HEK293 (cell line): ENCODE results near the gene AIG1.

Experiments
- CTCF ChIA-PET: fragments of 350-600 bp; formaldehyde crosslinking; extraction: SDS; loops from one replicate; lab custom pipeline; 2021; ENCODE audit warnings: antibody characterized with exemption; lab: Yijun Ruan, JAX
- POLR2A ChIA-PET: fragments of 300-600 bp; formaldehyde crosslinking; extraction: SDS; loops from one replicate; lab custom pipeline; 2020; ENCODE audit warnings: antibody characterized with exemption, inconsistent platforms; lab: Yijun Ruan, JAX
- H3K27ac ChIP-seq: fragments of 200-500 bp; sonication (Bioruptor generic); 2 replicates; pipeline ENCODE4 v1.5.1; 2014; ENCODE audit warnings: low read depth, low read length, control low read depth, inconsistent platforms; ENCODE audit errors: extremely low read depth
- H3K36me3 ChIP-seq, 2 experiments: fragments of 200-500 bp in 1 of 2; sonication (Bioruptor generic) in 1 of 2; 1 replicate in 1 of 2; 2 replicates in 1 of 2; pipeline ENCODE4 v1.5.1; 2014 to 2017; ENCODE audit warnings: inconsistent platforms in 2 of 2, low read length in 2 of 2; ENCODE audit not compliant: control insufficient read depth in 2 of 2, insufficient read depth in 1 of 2
- H3K4me1 ChIP-seq: fragments of 200-500 bp; sonication (Bioruptor generic); 2 replicates; pipeline ENCODE4 v1.5.1; 2014; ENCODE audit warnings: mild to moderate bottlenecking, low read length, inconsistent platforms; ENCODE audit not compliant: control insufficient read depth, insufficient read depth
- H3K4me3 ChIP-seq: 2 replicates; pipeline ENCODE4 v1.5.1; 2011; ENCODE audit warnings: low read depth, mild to moderate bottlenecking, control low read depth, low read length, moderate library complexity
- H3K9me3 ChIP-seq: fragments of 200-500 bp; sonication (Bioruptor generic); 2 replicates; pipeline ENCODE4 v1.5.1; 2014; ENCODE audit warnings: low read depth, low read length, inconsistent platforms; ENCODE audit not compliant: control insufficient read depth, insufficient read depth
- BCL6B ChIP-seq: fragments of 450-650 bp; formaldehyde crosslinking; IDR thresholded peaks from 2 replicates; pipeline ENCODE4 v1.5.1; 2017; ENCODE audit warnings: missing biosample characterization, missing genetic modification characterization
- HIC1 ChIP-seq: fragments of 450-650 bp; formaldehyde crosslinking; IDR thresholded peaks from 2 replicates; pipeline ENCODE4 v1.5.1; 2016; ENCODE audit warnings: missing biosample characterization, missing genetic modification characterization
- IKZF3 ChIP-seq: fragments of 450-650 bp; IDR thresholded peaks from 2 replicates; pipeline ENCODE4 v1.5.0; 2018; ENCODE audit warnings: missing biosample characterization, mild to moderate bottlenecking, missing genetic modification characterization, moderate library complexity
- KLF8 ChIP-seq: fragments of 450-650 bp; formaldehyde crosslinking; IDR thresholded peaks from 2 replicates; pipeline ENCODE4 v1.5.1; 2016; ENCODE audit warnings: missing biosample characterization, missing genetic modification characterization
- MZF1 ChIP-seq: fragments of 450-650 bp; formaldehyde crosslinking; IDR thresholded peaks from 2 replicates; pipeline ENCODE4 v1.5.1; 2017; ENCODE audit warnings: missing biosample characterization, missing genetic modification characterization, borderline replicate concordance
- ZNF157 ChIP-seq: fragments of 450-650 bp; formaldehyde crosslinking; IDR thresholded peaks from 2 replicates; pipeline ENCODE4 v1.5.1; 2016; ENCODE audit warnings: missing biosample characterization, missing genetic modification characterization
- ZNF19 ChIP-seq: fragments of 450-650 bp; formaldehyde crosslinking; IDR thresholded peaks from 2 replicates; pipeline ENCODE4; 2016; ENCODE audit warnings: missing biosample characterization, missing genetic modification characterization, low read depth
- ZNF248 ChIP-seq: fragments of 450-650 bp; formaldehyde crosslinking; IDR thresholded peaks from 2 replicates; pipeline ENCODE4 v1.5.1; 2017; ENCODE audit warnings: missing biosample characterization, missing genetic modification characterization
- ZNF26 ChIP-seq: fragments of 450-650 bp; formaldehyde crosslinking; IDR thresholded peaks from 2 replicates; pipeline ENCODE4 v1.5.1; 2016; ENCODE audit warnings: missing biosample characterization, missing genetic modification characterization
- ZNF398 ChIP-seq: fragments of 450-650 bp; formaldehyde crosslinking; IDR thresholded peaks from 2 replicates; pipeline ENCODE4 v1.5.1; 2017; ENCODE audit warnings: missing biosample characterization, missing genetic modification characterization
- ZNF677 ChIP-seq: fragments of 450-650 bp; IDR thresholded peaks from 2 replicates; pipeline ENCODE4 v1.5.0; 2018; ENCODE audit warnings: missing biosample characterization, mild to moderate bottlenecking, missing genetic modification characterization, moderate library complexity
- ZNF768 ChIP-seq: fragments of 450-650 bp; formaldehyde crosslinking; IDR thresholded peaks from 2 replicates; pipeline ENCODE4 v1.5.1; 2018; ENCODE audit warnings: missing biosample characterization, mild to moderate bottlenecking, missing genetic modification characterization
- ZNF777 ChIP-seq: fragments of 450-650 bp; formaldehyde crosslinking; IDR thresholded peaks from 2 replicates; pipeline ENCODE4 v1.5.1; 2017; ENCODE audit warnings: missing biosample characterization, missing genetic modification characterization, borderline replicate concordance
- ZSCAN5A ChIP-seq: fragments of 450-650 bp; formaldehyde crosslinking; IDR thresholded peaks from 2 replicates; pipeline ENCODE4 v1.5.1; 2016; ENCODE audit warnings: missing biosample characterization, missing genetic modification characterization
- TF ChIP-seq, protein P1 (sequence below): fragments of 450-650 bp; formaldehyde crosslinking; IDR thresholded peaks from 2 replicates; pipeline ENCODE4; 2016; ENCODE audit warnings: missing biosample characterization, missing genetic modification characterization

The AIG1 gene

GRCh38 chr6:143213859-143214376 lies 153.2 kb downstream of the AIG1 start:
- CTCF ChIA-PET: no interaction called here
- TF ChIP-seq HIC1 (tag by site-specific recombination): no peak
- TF ChIP-seq ZNF26 (tag by site-specific recombination): no peak
- TF ChIP-seq ZNF777: no peak
- no peak for TF ChIP-seq ZNF677 (tag by site-specific recombination)
- no peak for TF ChIP-seq ZNF398 (tag by site-specific recombination)
- TF ChIP-seq ZNF157 (tag by site-specific recombination): no peak
- no peak for TF ChIP-seq BCL6B (tag by site-specific recombination)
- no peak for TF ChIP-seq ZNF768 (tag by site-specific recombination)
- TF ChIP-seq, all 188 proteins: peak for 0
- POLR2A ChIA-PET: no interaction called here
- no peaks in the 10 kb centered on the region for H3K36me3 ChIP-seq
- no peaks in the 10 kb centered on the region for H3K9me3 ChIP-seq
- no peaks in the 10 kb centered on the region for H3K4me1 ChIP-seq
- H3K27ac ChIP-seq: no peak overlapping the region
- H3K4me3 ChIP-seq: no peak overlapping the region

DNA sequence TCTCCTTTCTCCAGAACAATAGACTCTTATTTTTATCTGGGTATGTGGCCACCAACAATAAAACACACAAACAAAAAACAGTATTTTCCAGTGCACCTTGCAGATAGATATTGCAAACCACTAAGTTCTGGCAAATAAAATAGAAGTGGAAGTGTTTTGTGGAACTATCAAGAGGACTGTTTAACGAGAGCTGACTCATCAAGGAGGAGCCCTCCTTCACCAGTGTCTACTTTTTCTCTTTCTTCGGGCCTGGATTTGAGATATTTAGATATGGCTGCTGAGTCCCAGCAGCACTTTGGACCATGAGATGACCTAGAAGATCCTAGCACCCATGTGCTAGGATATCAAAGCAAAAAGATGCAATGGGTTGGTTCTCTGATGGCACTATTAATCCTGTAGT lies 154.7 kb downstream of the AIG1 start:
- Histone ChIP-seq H3K4me3 (no peak overlapping the region), H3K9me3 (no peaks in the 10 kb centered on the region), H3K36me3 (no peaks in the 10 kb centered on the region), H3K27ac (no peak overlapping the region), H3K4me1 (no peaks in the 10 kb centered on the region)
- TF ChIP-seq ZSCAN5A (tag by site-specific recombination): no peak
- no peak for TF ChIP-seq ZNF248 (tag by site-specific recombination)
- no peak for TF ChIP-seq MZF1 (tag by site-specific recombination)
- TF ChIP-seq ZNF19: no peak
- TF ChIP-seq KLF8 (tag by site-specific recombination): no peak
- no peak for TF ChIP-seq IKZF3 (tag by site-specific recombination)
- TF ChIP-seq, protein P1, sequence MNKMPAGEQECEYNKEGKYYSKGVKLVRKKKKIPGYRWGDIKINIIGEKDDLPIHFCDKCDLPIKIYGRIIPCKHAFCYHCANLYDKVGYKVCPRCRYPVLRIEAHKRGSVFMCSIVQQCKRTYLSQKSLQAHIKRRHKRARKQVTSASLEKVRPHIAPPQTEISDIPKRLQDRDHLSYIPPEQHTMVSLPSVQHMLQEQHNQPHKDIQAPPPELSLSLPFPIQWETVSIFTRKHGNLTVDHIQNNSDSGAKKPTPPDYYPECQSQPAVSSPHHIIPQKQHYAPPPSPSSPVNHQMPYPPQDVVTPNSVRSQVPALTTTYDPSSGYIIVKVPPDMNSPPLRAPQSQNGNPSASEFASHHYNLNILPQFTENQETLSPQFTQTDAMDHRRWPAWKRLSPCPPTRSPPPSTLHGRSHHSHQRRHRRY: no peak
- CTCF ChIA-PET: no interaction called here
- POLR2A ChIA-PET: no interaction called here
